NB4 (cell line): ENCODE measurements around the gene TBX3.

ENCODE experiments used
- POLR2A ChIP-seq: IDR thresholded peaks from 2 replicates; pipeline ENCODE4 v1.6.1; 2011; ENCODE audit warnings: mild to moderate bottlenecking; ENCODE audit not compliant: insufficient read length; ENCODE audit errors: extremely low read depth
- TF ChIP-seq, protein P1 (sequence below): IDR thresholded peaks from one replicate; pipeline ENCODE4 v1.5.1; 2012; ENCODE audit warnings: low read depth, low read length

DNA sequence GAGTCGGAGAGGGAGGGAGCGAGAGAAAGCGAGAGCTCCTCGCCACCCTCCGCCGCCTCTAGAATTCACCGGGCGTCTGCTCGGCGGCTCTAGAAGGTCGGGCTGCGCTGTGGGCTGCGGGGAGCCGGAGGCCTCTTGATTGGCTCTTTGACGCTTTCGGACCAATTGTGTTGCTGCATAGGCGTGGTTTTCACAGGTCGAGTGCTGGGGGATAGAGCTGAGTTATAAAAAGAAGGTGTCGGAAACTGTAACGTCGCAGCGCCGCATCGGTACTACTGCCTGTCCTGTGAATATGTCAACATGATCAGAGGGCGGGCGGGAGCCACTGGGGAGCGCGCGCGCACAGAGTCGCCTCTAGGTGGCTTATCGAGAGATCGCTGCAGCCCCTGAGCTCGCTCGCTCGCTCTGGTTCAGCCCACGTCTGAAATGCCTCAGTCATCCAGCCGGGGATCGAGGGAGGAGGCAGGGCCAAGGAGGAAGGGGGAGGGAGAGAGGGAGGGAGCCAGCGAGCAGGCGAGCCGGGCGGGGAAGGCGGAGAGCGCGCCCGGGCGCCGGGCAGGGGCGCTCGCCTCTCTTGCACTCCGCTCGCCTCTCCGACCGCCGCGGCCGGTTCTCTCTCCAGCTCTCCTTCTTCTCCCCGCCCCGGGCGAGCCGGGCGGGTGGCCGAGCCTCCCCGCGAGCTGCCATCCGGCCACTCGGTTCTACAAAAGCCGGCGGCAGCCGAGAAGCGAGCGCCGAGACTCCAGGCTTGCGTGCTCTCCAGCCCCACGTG is at the start of gene TBX3:
- TF ChIP-seq, protein P1, sequence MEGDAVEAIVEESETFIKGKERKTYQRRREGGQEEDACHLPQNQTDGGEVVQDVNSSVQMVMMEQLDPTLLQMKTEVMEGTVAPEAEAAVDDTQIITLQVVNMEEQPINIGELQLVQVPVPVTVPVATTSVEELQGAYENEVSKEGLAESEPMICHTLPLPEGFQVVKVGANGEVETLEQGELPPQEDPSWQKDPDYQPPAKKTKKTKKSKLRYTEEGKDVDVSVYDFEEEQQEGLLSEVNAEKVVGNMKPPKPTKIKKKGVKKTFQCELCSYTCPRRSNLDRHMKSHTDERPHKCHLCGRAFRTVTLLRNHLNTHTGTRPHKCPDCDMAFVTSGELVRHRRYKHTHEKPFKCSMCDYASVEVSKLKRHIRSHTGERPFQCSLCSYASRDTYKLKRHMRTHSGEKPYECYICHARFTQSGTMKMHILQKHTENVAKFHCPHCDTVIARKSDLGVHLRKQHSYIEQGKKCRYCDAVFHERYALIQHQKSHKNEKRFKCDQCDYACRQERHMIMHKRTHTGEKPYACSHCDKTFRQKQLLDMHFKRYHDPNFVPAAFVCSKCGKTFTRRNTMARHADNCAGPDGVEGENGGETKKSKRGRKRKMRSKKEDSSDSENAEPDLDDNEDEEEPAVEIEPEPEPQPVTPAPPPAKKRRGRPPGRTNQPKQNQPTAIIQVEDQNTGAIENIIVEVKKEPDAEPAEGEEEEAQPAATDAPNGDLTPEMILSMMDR, result peak; percentile 47
- no peak for TF ChIP-seq POLR2A
